ENCODE measurements around the gene LAG3.

LAG3 gene

GRCh38 chr12:6823182-6824084, 51.1 kb downstream of the LAG3 start:
- DNase-seq (ENCODE audit: low spot score): peak; percentile 36

DNA sequence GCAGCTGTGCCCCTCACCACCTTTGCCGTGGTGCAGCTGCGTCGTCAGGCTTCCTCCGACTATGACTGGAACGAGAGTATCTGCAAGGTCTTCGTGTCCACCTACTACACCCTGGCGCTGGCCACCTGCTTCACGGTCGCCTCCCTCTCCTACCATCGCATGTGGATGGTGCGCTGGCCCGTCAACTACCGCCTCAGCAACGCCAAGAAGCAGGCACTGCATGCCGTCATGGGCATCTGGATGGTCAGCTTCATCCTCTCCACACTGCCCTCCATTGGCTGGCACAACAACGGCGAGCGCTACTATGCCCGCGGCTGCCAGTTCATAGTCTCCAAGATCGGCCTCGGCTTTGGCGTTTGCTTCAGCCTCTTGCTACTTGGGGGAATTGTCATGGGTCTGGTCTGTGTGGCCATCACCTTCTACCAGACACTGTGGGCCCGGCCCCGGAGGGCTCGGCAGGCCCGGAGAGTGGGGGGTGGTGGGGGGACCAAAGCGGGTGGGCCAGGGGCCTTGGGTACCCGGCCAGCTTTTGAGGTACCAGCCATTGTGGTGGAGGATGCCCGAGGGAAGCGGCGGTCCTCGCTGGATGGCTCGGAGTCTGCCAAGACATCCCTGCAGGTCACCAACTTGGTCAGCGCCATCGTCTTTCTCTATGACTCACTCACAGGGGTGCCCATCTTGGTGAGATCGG, 51.9 kb downstream of the LAG3 start:
- DNase-seq (ENCODE audit: low spot score): peak; percentile 61

DNA sequence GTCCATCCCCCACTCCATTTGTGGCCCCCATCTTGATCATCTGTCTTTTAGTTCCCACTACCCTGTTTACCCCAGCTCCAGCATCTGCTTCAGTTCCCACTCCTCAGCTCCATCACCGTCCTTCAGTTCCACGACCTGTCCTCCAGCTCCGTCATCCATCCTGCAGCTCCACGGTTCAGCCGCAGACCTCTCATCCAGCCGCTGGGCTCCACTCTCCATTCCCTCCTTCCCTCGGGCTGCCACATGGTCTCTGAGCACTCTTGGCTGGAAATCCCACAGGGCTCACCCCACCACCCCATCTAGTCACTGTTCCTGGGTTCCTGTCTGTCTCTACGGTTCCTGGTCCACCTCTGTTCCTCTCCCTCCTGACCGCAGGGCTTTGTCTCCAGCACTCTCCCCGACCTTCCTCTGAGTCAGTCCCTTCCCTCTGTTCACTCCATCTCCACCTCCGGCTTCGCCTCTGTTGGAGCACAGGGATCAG, 52.6 kb downstream of the LAG3 start:
- peak; percentile 54 for DNase-seq (ENCODE audit: low spot score)

- peak; percentile 95 for DNase-seq (ENCODE audit: low spot score)
Measured at GRCh38 chr12:6825398-6826124, 53.2 kb downstream of the LAG3 start.

DNA sequence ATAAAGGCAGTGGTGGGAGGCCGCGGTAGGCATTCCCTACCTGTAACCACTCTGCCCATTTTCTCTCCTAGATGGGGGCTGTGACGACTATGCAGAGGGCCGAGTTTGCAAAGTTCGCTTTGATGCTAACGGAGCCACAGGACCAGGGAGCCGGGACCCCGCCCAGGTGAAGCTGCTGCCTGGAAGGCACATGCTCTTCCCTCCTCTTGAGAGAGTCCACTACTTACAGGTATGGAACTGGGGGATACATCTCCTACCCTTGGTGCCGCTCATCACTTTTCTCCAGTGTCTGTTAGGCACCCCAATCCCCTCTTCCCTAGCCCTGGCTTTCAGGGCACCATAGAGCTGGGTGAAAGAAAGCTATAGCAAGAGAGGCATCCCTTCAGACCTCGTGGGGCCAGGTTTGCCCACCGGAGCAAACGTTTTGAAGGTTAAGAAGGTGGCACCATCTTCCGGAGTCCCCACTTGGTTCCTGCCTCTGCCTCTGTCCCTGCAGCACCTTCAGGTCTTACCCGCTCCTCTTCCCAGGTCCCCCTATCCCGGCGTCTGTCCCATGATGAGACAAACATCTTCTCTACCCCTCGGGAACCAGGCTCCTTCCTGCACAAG, 53.9 kb downstream of the LAG3 start:
- DNase-seq (ENCODE audit: low spot score): peak; percentile 18

- no peak for DNase-seq (ENCODE audit: low spot score)
Measured at GRCh38 chr12:6826734-6827436, 54.6 kb downstream of the LAG3 start.

- peak; percentile 96 for DNase-seq (ENCODE audit: low spot score)
Measured at GRCh38 chr12:6827437-6827911, 55.2 kb downstream of the LAG3 start.
